ENCODE measurements around the gene SORBS1. TPM values are rescaled to one million over a fixed set of nuclear protein-coding genes. Genes with fewer than 3 reads are reported as not detected.

Gene SORBS1
- total RNA-seq, 1 experiment from 2014 or later: 4.1 TPM

DNA sequence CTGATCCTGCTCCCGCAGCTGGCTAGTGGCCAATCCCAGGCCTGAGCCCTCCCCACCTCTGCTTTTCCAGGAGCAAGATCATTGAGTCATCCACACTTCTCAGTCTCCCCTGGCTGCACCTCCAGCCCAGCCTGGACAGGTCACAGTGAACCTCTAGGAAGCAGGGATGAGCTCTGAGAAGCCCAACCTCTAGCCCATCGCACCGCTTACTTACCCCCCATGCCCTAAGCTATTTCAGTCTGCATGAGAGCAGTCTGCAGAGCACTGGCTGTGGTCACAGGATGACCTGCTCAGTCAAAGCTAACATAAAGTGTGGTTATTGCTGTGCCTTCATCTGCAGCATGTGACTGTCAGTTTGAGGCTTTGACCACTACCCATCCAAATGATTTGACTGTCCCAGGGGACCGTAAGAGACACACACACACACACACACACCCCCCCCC lies 129.2 kb downstream of the SORBS1 start:
- Histone ChIP-seq H3K9me2 (replicated peaks; ENCODE audit: low read length) (no peaks in the 10 kb centered on the region), H3K4me1 (ENCODE audit: insufficient read depth, low read length) (peaks cover 10% of the 10 kb centered on the region), H3K9me3 (ENCODE audit: low read length) (no peaks in the 10 kb centered on the region), H3F3A (ENCODE audit: low read length, unreplicated experiment) (no peaks in the 10 kb centered on the region), H3K79me2 (ENCODE audit: low read length) (no peaks in the 10 kb centered on the region), H3K27me3 (ENCODE audit: low read length) (no peaks in the 10 kb centered on the region), H3K27ac (ENCODE audit: low read length) (no peak overlapping the region), H3K4me3 (ENCODE audit: low read length) (no peak overlapping the region), H3K9ac (ENCODE audit: low read length) (no peak overlapping the region), H3K36me3 (ENCODE audit: low read depth, low read length) (no peaks in the 10 kb centered on the region), H3K4me2 (ENCODE audit: low read length) (no peak overlapping the region), H2AFZ (ENCODE audit: low read length) (no peak overlapping the region), H4K20me1 (ENCODE audit: low read length) (no peaks in the 10 kb centered on the region)
- ATAC-seq: no peak; the same call in 1 of the 2 replicates
- BruUV-seq (replicated peaks): no TSS peak
- CTCF ChIA-PET: no interaction called here
- TF ChIP-seq EZH2phosphoT487 (IDR thresholded peaks at IDR 0.05; ENCODE audit: borderline replicate concordance, low read length): no peak
- no peak for TF ChIP-seq CTCF (conservative IDR thresholded peaks at IDR 0.05; ENCODE audit: low read depth, low read length)
- TF ChIP-seq EZH2 (IDR thresholded peaks at IDR 0.05; ENCODE audit: low read length, unreplicated experiment): no peak
- POLR2A ChIA-PET (ENCODE audit: unreplicated experiment): no interaction called here
- intact Hi-C loops (cut with micrococcal nuclease): loop anchor here (2.0 kb wide), 1 partner anchor 13 kb away; no protein-coding TSS in a partner anchor
- DNase-seq: no peak

GRCh38 chr10:95430231-95430951 lies 130.8 kb downstream of the SORBS1 start:
- POLR2A ChIA-PET (ENCODE audit: unreplicated experiment): no interaction called here
- no TSS peak for BruUV-seq (replicated peaks)
- no peaks in the 10 kb centered on the region for H3K27me3 ChIP-seq (ENCODE audit: low read length)
- peak; percentile 75 for DNase-seq
- peak overlapping the region; percentile 49; the same call in 1 of the 2 replicates for H2AFZ ChIP-seq (ENCODE audit: low read length)
- peak overlapping the region; percentile 50 for H3K4me2 ChIP-seq (ENCODE audit: low read length)
- H3F3A ChIP-seq (ENCODE audit: low read length, unreplicated experiment): no peaks in the 10 kb centered on the region
- H3K4me1 ChIP-seq (ENCODE audit: insufficient read depth, low read length): peaks cover 10% of the 10 kb centered on the region
- no peaks in the 10 kb centered on the region for H3K79me2 ChIP-seq (ENCODE audit: low read length)
- peak overlapping the region; percentile 34 for H3K4me3 ChIP-seq (ENCODE audit: low read length)
- no peaks in the 10 kb centered on the region for H3K9me3 ChIP-seq (ENCODE audit: low read length)
- no peaks in the 10 kb centered on the region for H4K20me1 ChIP-seq (ENCODE audit: low read length)
- TF ChIP-seq CTCF (conservative IDR thresholded peaks at IDR 0.05; ENCODE audit: low read depth, low read length): peak; percentile 90
- no peak for TF ChIP-seq EZH2 (IDR thresholded peaks at IDR 0.05; ENCODE audit: low read length, unreplicated experiment)
- no peak for TF ChIP-seq EZH2phosphoT487 (IDR thresholded peaks at IDR 0.05; ENCODE audit: borderline replicate concordance, low read length)
- H3K36me3 ChIP-seq (ENCODE audit: low read depth, low read length): no peaks in the 10 kb centered on the region
- peak; percentile 95 for ATAC-seq
- intact Hi-C loops (cut with micrococcal nuclease): loop anchor here (1.0 to 2.0 kb wide), 3 partner anchors 14 to 171 kb away; no protein-coding TSS in a partner anchor
- H3K27ac ChIP-seq (ENCODE audit: low read length): peak overlapping the region; percentile 21
- H3K9me2 ChIP-seq (replicated peaks; ENCODE audit: low read length): no peaks in the 10 kb centered on the region
- CTCF ChIA-PET: interaction anchor here (0.5 to 1.5 kb wide), 4 partner anchors 22 to 171 kb away, joined by 4 to 26 read pairs (median 8); no protein-coding TSS in a partner anchor
- H3K9ac ChIP-seq (ENCODE audit: low read length): no peak overlapping the region

- DNase-seq: peak; percentile 65
These were observed 131.5 kb downstream of the SORBS1 start for GRCh38 chr10:95429639-95430038.

More at GRCh38 chr10:95429639-95430038, 131.5 kb downstream of the SORBS1 start:
- H3K4me2 ChIP-seq (ENCODE audit: low read length): peak overlapping the region; percentile 50
- H3K4me3 ChIP-seq (ENCODE audit: low read length): peak overlapping the region; percentile 34; the same call in 1 of the 2 replicates
- no peaks in the 10 kb centered on the region for H3K27me3 ChIP-seq (ENCODE audit: low read length)
- ChIA-PET CTCF (interaction anchor here (0.7 to 1.5 kb wide), 3 partner anchors 54 to 171 kb away, joined by 4 to 10 read pairs (median 5); no protein-coding TSS in a partner anchor), POLR2A (ENCODE audit: unreplicated experiment) (no interaction called here)
- no peaks in the 10 kb centered on the region for H3K9me3 ChIP-seq (ENCODE audit: low read length)
- H3K36me3 ChIP-seq (ENCODE audit: low read depth, low read length): no peaks in the 10 kb centered on the region
- H2AFZ ChIP-seq (ENCODE audit: low read length): peak overlapping the region; percentile 49
- ATAC-seq: no peak; the same call in 1 of the 2 replicates
- no peaks in the 10 kb centered on the region for H3F3A ChIP-seq (ENCODE audit: low read length, unreplicated experiment)
- no peaks in the 10 kb centered on the region for H4K20me1 ChIP-seq (ENCODE audit: low read length)
- intact Hi-C loops (cut with micrococcal nuclease): loop anchor here (1.0 to 2.0 kb wide), 3 partner anchors 15 to 172 kb away; no protein-coding TSS in a partner anchor
- TF ChIP-seq EZH2 (IDR thresholded peaks at IDR 0.05; ENCODE audit: low read length, unreplicated experiment) (no peak), EZH2phosphoT487 (IDR thresholded peaks at IDR 0.05; ENCODE audit: borderline replicate concordance, low read length) (no peak), CTCF (conservative IDR thresholded peaks at IDR 0.05; ENCODE audit: low read depth, low read length) (no peak)
- peak overlapping the region; percentile 21 for H3K27ac ChIP-seq (ENCODE audit: low read length)
- H3K4me1 ChIP-seq (ENCODE audit: insufficient read depth, low read length): peaks cover 10% of the 10 kb centered on the region
- no peaks in the 10 kb centered on the region for H3K79me2 ChIP-seq (ENCODE audit: low read length)
- no peaks in the 10 kb centered on the region for H3K9me2 ChIP-seq (replicated peaks; ENCODE audit: low read length)
- H3K9ac ChIP-seq (ENCODE audit: low read length): no peak overlapping the region
- BruUV-seq (replicated peaks): no TSS peak
